Retina (tissue), 1 donor: ENCODE measurements around the gene XRCC5.
"Not testable (repeated sequence)": the region's sequence is repeated elsewhere in the genome, so short reads cannot be mapped to it uniquely, and the experiment has no call there.

Source experiments
- DNase-seq: peaks from one replicate; pipeline ENCODE4 v3.0.0-alpha.2; 2016

Gene XRCC5

DNA sequence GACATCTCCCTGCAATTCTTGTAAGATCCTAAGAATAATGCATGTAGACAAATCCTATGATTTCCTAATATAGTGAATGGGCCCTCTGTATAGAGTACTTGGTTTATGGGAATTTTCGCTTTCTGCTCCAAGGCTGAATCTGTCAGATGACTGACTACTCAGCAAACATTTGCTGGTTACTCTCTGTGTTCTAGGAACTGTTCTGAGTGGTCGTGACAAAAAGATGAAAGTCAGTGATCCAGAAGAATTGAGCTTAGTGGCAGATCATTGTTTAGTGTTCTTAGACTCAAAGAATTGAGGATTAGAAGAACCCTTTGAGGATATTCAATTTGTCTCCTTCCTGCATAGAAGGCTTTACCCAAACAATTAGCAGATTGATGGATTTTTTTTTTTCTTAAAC is 10.0 kb downstream of the XRCC5 start:
- DNase-seq: no peak

GRCh38 chr2:216119986-216120385 is 10.8 kb downstream of the XRCC5 start:
- DNase-seq: no peak

DNA sequence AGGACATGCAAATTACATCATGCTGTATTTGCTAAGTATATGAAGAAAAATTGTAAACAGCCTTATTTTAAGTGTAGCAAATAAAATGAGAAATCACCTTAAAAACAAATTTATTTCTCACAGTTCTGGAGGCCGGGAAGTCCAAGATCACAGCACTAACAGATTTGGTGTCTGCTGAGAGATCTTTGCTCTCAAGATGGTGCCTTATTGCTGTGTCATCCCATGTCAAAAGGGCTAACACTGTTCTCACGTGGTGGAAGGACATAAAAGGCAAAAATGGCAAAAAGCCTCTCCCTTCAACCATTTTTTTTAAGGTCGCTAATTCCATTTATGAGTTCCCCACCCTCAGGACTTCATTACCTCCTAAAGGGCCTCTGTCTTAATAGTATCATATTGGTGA is 12.1 kb downstream of the XRCC5 start:
- DNase-seq: no peak

DNA sequence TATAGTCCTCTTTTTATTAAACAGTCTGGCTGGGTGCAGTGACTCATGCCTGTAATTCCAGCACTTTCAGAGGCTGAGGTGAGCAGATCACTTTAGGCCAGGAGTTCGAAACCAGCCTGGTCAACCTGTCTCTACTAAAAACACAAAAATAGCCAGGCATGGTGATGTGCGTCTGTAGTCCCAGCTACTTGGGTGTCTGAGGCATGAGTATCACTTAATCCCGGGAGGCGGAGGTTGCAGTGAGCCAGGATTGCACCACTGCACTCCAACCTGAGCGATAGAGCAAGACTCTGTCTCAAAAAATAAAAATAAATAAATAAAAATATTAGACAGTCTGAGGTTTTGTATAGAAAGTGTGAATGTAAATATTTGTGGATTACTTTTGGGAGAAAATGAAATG is 17.8 kb downstream of the XRCC5 start:
- DNase-seq: no peak

- no peak for DNase-seq
Measured at GRCh38 chr2:216130346-216130971, 21.3 kb downstream of the XRCC5 start.

- DNase-seq: no peak
Measured at GRCh38 chr2:216131175-216131926, 22.2 kb downstream of the XRCC5 start.

GRCh38 chr2:216132585-216132984 is 23.4 kb downstream of the XRCC5 start:
- no peak for DNase-seq

GRCh38 chr2:216133397-216133796 is 24.2 kb downstream of the XRCC5 start:
- DNase-seq: no peak

DNA sequence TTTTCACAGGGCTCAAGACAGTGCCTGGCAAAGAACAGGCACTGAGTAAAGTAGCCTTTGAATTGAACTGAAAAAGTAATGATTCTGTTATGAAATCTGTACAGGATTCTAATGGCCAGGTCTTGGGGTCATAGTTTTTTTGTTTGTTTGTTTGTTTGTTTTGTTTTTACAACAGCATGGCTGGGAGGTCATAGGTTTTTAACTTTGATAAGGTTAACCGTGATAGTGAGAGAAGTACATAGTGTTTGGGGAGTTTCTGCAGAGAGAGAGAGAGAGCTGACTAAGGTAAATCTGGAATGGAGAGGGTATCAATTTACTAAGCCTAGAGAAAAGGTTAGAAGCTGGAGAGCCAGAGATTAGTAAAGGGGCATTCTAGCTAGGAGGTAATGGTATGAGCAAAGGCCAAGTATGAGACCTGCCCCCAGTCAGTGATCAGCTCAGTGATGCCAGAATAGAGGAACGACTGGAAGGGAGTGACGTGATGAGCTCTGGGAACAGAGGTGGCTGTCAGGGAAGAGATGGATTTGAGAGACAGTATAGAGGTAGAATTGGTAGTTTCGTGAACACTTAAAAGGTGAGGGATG is 25.9 kb downstream of the XRCC5 start:
- no peak for DNase-seq

- no peak for DNase-seq
Measured at GRCh38 chr2:216139884-216140283, 30.7 kb downstream of the XRCC5 start.

GRCh38 chr2:216141516-216141915 is 32.4 kb downstream of the XRCC5 start:
- DNase-seq: not testable (repeated sequence)

DNA sequence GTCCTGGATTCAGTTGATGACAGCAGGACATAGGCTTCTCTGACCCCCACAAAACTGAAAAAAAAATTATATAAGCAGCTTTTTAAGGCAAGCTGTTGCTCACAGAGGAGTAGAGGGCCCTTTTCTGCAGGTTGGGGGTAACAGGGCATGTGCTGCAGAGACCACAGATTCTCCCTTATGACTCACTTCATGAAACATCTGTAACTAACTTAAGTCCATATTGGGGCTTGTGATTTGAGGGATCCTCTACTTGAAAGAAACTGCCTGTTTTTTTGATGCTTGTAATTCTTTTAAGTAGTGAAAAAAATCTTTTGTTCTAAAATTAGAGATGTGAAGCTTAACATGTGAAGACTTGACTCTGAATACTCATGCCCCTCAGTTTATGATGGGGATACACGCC is 33.4 kb downstream of the XRCC5 start:
- DNase-seq: no peak

DNA sequence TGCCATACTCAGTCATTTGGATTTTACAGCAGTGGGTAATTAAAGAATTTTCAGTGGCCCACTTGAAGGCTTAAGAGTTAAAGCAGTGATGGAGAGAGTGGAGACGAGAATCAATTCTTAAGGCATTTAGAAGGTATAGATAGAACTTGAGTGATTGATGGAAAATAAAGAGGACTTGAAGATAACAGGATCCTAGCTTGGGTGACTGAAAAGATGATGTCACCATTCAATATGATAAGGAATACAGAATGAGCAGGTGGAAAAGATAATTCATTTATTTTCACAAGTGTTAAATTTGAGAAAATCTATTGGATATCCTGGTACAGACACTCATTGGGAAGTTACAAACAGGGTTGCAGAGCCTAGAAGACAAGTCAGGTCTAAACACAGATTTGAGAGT is 35.2 kb downstream of the XRCC5 start:
- no peak for DNase-seq

DNA sequence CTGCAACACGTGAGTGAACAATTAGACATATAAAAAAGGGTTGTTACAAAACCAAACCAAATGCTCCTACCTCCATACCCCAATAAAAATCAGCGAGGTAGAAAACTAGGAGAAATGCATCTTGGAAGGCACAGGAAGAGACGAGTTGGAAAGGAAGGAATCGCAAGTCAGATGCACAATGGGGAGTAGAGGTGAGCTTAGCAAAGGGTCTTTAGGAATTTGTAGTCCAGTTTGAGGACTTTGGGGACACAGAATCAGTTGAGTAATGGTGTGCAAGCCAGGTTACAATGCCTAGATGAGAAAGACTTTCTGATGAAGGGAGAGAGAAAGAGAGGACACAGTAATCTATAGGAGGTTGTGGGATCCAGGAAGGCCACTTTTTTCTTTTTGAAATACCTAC is 35.7 kb downstream of the XRCC5 start:
- DNase-seq: no peak

DNA sequence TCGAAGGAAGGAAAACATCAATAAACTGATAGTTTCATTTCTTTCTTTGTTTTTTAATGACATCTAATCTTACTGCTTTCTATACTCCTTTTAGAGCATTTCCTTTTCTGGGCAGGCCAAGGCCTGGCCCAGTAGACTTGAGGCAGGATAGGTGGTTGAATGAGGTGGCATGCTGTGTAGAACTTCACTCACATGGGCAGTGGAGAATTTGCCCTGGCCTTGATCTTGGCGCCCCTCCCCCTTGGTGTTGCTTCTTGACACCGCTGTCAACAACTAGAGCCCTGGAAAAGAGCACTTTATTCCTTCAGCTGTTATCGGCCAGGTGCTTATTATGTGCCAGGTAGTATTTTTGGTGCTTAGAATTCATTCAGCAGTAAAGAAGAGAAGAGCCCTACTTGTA is 37.4 kb downstream of the XRCC5 start:
- no peak for DNase-seq

DNA sequence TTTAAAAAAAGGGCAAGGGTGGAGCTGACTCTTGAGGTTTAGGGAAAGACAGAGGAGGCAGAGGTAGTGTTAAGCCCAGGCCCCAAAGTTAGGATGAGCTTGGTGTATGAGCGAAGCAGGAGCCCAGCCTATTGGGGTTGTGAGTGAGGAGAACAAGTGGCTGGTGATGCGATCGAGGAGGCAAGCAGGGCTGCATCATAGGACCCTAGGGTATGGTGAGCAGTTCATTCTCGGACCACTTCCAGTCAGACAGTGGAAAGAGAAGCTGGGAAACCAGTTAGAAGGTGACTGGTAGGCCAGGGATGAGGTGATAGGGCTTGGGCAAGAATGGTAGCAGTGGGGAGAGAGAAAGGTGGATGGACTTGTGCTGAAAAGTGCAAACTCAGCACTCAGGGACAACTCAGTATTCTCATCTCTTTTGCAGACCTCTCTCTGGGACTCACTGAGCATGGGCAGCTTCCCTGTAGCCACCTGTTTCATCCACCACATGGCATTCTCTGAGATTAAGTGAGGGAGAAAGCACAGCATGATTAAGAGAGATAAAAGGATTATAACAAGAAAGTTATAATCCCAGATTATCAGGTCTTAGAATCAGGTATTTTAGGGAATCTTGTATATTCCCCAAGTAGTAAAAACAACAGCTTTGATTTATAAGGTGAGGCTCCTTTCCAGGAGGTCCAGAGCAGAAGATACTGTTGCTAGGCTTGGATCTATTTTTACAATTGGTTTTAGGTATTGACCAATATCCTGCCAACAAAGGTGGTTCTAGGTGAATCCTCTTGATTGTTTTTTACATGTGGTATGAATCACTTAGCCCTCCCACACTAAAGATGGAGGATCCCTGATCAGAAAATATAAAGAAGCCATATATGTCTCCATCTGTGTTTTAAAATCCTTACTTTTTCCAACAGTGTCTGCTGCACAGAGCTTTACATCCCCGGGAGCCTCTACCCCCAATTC is 38.3 kb downstream of the XRCC5 start:
- no peak for DNase-seq

DNA sequence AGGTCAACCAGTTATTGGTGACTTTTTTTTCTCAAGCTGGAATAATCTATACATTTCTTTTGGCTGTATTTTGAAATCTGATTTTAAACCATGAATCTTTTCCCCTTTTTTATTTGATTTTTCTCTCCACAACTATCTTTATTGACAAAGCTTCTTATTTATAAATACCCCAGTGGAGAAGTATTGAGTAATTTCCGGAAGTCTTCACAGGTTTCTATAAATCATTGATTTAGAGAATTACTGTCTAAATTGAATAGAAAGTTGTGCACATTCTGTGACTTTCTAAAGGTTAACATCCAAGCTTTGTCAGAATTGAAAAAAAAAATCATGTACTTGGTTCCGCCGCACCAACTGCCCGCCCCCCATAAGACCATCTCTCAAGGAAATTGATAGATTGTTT is 39.8 kb downstream of the XRCC5 start:
- no peak for DNase-seq

DNA sequence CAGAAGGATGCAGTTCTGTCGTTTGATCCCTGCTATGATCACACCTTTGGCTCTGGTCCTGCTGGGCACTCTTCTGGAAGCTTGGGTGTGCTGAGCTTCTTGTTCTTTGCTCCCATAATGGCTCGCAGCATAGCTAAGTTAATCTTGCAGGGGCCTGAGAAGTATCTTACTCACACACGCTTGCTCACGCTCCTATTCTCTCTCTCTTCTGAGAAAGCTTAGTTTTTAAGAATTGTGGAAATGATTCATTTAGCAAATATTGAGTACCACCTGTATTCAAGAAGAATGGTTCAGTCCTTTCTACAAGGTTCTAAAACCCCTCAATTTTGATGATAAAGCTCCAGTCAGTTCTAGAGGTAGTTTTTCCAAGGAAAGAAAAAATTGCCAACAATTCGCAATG is 40.6 kb downstream of the XRCC5 start:
- no peak for DNase-seq

DNA sequence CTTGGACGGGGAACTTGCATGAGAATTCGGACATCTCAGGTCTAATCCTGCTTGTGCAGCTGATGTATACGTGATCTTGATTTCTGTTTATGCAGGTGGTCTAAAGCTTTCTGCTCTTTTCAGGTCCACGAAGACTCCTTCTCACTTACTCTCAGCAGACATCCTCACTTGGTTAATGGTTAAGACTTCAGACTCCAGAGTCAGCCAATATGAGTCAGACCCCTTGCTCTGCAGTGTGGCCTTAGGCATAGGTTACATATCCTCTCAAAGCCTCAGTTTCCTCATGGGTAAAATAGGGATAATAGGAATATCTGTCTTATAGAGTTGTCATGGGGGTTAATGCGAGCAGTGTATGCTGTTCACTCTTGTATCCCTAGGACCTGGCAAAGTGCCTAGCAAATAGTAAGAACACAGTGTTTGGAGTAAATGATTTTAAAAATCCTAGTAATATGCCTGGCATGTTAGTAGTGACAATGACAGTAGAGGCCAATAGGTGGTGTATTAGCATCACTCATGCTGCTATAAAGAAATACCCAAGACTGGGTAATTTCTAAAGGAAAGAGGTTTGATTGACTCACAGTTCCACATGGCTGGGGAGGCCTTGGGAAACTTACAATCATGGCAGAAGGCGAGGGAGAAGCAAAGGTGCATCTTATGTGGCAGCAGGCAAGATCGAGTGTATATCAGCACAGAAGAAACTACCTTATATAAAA is 42.3 kb downstream of the XRCC5 start:
- peak; percentile 3 for DNase-seq

- no peak for DNase-seq
Measured at GRCh38 chr2:216155954-216156353, 46.8 kb downstream of the XRCC5 start.

- DNase-seq: no peak
Measured at GRCh38 chr2:216156822-216157221, 47.7 kb downstream of the XRCC5 start.

DNA sequence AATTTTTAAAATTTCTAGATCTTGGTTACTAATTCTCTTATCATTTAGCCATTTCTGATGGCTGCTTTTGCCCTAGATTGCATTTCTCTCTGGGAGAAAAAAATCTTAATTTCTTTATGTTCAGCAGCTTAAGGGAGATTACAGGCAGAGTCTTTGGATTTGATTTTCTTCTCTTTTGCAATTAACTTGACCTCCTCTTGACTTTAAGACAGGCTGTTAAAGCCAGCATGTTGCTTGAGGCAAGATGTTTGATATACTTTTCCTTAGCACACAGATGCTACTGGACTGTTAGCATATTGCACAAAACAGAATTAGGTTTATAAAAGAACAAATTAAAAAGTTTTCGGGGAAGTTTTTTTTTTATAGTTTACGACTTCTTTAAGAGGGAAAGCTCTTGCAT is 50.0 kb downstream of the XRCC5 start:
- DNase-seq: no peak

GRCh38 chr2:216159646-216160045 is 50.5 kb downstream of the XRCC5 start:
- no peak for DNase-seq
